Stimulated activated CD4-positive, alpha-beta T cell treated with anti-CD3 and anti-CD28 coated beads, Interleukin-1b, Interleukin-23, amount 100 ng/mL, for 48 hours (primary cell): ENCODE data around the gene RTKN2.
"Not testable (repeated sequence)": the region's sequence is repeated elsewhere in the genome, so short reads cannot be mapped to it uniquely, and the experiment has no call there.

Source experiments
- DNase-seq: peaks from one replicate; pipeline ENCODE4 v3.0.0-alpha.2; 2020

RTKN2 gene

GRCh38 chr10:62259456-62259855, 9.2 kb downstream of the RTKN2 start:
- no peak for DNase-seq

DNA sequence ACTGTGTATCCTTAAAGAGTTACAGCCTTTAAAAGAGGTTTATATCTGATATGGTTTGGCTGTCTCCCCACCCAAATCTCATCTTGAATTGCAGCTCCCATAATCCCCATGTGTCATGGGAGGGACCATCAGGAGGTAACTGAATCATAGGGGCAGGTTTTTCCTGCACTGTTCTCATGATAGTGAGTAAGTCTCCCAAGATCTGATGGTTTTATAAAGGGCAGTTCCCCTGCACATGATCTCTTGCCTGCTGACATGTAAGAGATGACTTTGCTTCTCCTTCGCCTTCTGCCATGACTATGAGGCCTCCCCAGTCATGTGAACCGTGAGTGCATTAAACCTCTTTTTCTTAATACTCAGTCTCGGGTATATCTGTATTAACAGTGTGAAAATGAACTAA, 9.7 kb downstream of the RTKN2 start:
- no peak for DNase-seq

DNA sequence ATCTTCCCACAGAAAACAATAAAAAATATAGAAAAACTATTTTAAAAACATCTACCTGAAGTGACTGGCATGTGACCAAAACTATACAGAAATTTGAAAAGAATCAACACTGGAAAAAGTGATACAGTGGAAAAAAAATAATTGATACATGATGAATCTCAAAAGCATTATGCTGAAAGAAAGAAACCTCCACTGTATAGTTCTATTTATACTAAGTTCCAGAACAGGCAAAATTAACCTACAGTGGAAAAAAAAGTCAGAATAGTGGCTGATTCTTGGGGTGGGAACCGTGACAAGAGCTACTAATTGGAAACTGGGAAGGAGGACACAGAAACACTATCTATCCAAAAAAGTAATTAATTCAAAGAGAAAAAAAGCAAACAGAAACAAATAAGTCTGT, 14.9 kb downstream of the RTKN2 start:
- no peak for DNase-seq

GRCh38 chr10:62252051-62252450, 16.6 kb downstream of the RTKN2 start:
- DNase-seq = no peak

DNA sequence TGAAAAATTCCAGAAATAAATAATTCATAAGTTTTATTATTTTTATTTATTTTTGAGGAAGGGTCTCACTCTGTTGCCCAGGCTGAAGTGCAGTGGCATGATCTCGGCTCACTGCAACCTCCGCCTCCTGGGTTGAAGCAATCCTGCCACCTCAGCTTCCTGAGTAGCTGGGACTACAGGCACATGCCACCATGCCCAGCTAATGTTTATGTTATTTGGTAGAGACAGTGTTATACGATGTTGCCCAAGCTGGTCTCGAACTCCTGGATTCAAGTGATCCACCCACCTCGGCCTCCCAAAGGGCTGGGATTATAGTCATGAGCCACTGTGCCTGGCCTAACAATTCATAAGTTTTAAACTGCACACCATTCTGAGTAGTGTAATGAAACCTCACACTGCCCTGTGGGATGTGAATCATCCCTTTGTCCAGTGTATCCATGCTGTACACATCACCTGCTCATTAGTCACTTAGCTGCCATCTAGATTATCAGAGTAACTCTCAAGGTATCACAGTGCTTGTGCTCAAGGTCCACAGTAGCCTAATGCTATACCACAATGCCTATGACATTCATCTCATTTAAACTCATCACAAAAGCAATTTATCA, 17.9 kb downstream of the RTKN2 start:
- no peak for DNase-seq

- DNase-seq = no peak
These were observed 18.7 kb downstream of the RTKN2 start for GRCh38 chr10:62249957-62250356.

GRCh38 chr10:62248465-62248864, 20.2 kb downstream of the RTKN2 start:
- DNase-seq = no peak

DNA sequence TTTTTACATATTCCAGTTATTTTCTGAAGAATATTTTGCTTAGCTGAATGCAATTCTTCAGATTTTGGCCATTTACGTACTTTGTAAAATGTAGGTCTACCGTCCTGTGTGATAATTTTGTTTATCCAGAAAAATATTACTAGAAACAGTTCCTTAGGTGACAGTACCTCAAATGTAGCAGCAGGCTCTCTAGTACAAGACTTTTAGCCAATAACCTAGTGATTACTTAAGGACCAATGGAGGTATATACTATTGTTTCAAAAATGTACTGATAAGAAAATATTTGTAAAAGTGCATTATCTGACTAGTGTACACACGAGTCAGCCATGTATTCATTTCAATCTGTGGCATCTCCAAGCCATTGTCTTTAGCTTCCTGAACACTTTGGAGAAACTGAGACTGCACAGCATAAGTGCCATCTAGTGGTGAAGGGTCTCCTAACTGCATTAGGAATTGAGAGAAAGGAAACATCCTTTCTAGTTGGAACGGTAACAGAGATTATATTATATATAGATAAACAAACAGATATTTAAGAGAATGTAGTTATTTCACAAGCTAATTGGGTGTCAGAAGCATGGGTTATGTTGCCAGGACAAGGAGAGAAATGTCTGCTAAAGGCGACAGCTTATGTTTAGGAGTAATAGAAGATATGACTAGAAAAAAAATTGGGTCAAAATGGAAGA, 23.7 kb downstream of the RTKN2 start:
- peak; percentile 42 for DNase-seq

DNA sequence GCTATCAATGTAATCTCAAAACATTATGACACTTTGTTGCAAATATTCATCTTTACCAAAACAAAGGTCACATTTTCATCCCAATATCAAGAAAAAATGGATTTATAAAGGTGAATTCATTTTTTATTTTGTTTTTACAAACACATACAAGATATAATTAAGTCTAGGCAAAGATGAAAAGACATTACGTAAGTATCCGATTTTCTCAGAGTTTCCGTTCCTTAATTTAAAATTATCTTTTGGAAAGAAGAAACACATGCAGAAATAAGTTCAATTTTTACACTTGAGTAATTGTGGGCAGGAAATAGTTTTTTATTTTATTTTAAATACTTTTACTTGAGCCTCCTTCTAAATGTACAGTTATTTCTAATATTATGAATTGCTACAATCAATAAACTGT, 24.6 kb downstream of the RTKN2 start:
- DNase-seq = no peak

- DNase-seq = no peak
These were observed 25.0 kb downstream of the RTKN2 start for GRCh38 chr10:62243647-62243997.

DNA sequence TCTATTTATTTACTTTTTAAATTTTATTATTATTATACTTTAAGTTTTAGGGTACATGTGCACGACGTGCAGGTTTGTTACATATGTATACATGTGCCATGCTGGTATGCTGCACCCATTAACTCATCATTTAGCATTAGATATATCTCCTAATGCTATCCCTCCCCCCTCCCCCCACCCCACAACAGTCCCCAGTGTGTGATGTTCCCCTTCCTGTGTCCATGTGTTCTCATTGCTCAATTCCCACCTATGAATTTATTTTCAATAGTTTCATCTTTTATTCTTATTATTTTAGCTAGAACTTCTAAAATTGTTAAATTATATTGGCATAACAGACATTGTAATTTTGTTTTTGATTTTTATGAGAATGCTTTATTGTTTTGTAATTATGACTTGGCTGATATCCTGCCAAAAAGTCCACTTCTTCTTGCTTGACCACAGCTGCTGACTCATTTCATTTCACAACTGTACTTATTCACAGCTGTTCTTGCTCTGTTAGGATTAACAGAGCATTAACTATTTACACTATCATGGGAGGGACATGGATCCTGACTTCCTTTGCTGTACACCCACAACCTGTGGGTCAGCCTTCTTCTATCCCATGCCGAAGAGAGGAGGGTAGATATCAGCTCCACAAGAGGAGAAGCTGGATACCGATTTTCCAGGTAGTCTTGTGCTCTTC, 25.5 kb downstream of the RTKN2 start:
- DNase-seq = not testable (repeated sequence)

- DNase-seq = not testable (repeated sequence)
These were observed 27.1 kb downstream of the RTKN2 start for GRCh38 chr10:62241521-62241920.

DNA sequence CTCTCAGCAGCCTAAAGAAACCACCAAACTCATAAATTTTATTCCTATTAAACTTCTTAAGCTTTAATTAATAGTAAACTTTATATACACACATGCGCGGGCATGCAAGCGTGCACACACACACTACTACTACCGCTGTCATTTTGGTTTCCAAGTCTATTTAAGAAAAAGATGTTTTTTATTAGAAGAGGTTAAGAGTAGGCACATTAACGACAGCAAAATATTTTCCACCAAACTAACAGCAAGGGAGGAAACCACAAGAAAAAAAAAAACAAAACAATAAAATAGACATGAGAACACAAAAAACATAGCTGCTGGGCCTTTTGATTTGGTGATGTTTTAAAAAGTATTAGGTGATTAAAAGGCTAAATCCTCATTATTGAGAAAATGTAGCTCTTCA, 28.6 kb downstream of the RTKN2 start:
- no peak for DNase-seq

DNA sequence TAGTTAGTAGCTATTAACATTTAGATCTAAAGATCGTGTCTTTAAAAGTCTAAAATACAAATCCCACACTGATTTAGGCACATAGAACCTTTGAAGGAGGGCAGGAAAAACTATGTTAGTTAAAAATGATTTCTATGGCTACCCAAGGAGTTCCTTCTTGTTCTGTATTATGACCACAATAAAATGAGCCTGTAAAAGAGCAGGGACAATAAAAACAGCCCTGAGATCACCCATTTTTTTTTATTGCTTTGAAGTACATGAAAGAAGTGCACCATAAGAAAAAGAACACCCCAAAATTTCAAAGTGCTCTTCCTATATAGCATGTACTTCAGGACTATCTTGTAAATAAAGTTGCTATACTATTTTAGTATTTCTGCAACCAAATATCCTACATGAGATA, 29.8 kb downstream of the RTKN2 start:
- DNase-seq = no peak

DNA sequence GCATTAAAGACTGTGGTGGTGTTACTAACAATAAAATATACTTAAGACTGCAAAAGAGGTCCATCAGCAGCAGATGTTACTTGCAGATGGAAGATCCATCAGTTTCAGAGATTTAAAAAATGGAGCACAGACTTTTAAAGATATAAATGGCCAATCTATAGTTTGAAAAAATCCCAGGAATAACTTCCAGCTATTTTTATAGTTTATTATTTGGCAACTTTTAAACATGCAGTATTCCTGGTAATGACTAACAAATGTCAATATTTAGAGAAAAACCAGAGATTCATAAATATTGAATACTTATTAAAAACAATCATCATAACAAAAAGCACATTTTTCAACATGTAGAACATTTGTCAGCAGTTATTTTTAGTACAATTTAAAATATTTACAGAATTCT, 30.7 kb downstream of the RTKN2 start:
- DNase-seq = no peak

- DNase-seq = no peak
These were observed 31.1 kb downstream of the RTKN2 start for GRCh38 chr10:62237506-62237905.

DNA sequence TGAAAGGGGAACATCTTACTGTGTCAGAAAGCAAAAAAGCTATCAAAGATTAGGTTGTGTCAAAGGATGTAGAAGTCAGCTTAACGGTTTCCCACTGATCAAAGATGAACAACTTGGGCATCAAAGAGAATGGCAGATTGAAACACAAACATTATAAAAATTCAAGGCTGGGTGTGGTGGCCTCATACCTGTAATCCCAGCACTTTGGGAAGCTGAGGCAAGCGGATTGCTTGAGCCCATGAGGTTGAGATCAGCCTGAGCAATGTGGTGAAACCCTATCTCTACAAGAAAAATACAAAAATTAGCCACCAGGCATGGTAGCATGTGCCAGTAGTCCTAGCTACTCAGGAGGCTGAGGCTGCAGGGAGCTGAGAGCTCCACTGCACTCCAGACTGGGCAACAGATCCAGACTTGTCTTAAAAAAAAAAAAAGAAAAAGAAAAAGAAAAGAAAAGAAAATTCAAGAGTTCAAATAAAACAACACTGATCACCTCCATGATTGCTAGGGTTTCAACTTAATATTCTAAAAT, 34.5 kb downstream of the RTKN2 start:
- no peak for DNase-seq

DNA sequence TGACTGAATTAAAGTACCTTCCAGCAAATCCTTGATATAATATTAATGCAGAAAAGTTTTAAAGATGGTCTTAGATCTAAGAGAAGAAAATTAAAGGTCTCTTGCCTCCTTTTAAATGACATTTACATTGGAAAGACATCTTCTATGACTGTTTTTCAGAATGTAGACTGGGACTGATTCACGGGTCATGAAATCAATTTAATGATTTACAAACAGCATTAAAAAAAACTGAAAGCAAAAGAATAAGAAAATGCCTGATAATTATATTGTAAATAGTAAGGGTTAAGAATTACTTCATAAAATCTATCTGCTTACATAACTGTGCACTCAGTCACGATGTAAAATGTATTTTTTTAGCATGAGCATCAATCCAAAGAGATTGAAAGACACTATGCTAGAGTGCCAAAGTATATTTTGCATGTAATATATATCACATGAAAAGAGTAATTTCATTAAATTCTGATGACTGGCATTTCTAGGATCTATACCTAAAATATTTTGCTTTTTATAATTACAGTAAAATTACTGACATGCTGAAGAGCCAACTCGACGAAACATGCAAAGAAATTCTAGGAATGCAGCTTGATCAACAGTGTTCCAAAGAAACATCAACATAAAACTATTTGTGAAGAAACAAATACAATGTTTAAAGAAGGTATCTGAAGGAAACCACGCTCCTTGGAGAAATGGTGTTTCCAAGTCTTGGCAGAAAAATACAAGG, 35.1 kb downstream of the RTKN2 start:
- DNase-seq = no peak

DNA sequence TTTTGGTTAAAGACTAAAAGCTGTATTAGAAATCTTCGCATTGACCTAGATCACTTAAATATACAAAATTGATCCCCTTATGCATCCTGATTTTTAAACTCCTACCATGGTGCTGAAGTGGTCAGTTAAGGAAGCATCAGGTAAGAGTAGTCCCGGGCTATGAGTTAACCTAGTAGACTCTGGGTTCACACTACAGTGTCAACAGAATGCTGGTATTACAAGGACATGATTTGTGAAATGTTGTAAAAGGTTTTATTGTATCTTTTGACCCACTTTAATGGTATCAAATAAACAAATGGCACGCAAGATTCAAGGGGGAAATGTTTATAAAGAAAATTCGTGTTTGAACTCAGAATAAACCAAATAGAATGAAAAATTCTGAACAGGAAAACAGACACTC, 36.8 kb downstream of the RTKN2 start:
- no peak for DNase-seq

DNA sequence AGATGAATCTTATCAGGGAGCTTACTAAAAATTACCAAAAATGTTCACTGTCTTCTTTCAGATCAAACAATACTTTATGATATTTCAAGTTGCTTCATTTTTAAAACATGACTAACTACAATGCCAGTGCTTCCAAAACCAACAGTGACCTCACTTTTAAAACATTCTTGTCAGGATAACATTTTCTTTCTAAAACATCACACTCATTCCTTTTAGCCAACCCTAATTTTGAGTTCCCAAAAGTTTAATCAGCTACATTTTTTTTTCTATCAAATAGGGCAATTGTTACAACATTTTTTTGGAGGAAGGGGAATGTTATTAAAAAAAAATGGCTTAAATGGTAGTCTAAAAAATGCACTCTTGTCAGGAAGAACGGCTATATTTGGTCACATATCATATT, 37.3 kb downstream of the RTKN2 start:
- no peak for DNase-seq

DNA sequence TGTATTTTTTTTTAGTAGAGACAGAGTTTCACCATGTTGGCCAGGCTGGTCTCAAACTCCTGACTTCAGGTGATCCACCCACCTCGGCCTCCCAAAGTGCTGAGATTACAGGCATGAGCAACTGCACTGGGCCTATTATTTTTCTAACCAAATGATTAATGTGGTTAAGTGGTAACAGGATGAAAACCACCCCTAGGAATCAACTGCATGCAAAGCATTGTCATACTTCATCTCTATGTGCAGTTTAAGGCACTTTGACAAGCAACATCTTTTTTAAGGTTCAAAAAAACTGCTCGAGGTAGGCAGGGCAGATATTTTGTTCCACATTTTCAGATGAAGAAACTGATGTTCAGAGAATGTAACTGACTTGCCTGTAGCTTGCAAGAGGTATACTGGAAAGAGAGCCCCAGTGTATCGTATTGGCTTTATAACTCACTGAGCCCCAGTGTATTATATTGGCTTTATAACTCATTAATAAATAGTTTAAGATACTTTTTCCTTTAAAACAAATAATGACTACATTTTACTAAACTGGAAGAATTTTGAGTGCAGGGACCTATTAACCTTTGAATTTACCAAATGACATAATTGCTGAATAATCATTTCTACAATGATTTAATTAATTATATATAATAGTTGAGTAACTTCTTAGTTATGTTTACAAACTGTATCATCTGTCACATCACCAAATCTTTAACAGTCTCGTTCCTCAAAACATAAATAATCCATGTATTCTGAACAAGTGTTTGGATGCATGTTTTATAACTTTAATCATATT, 38.1 kb downstream of the RTKN2 start:
- no peak for DNase-seq

GRCh38 chr10:62225362-62225761, 43.3 kb downstream of the RTKN2 start:
- no peak for DNase-seq

GRCh38 chr10:62224606-62225005, 44.0 kb downstream of the RTKN2 start:
- DNase-seq = no peak
